Smooth muscle cell (in vitro differentiated cells): Measurements from ENCODE around the gene ENDOU. TPM values are rescaled to one million over a fixed set of nuclear protein-coding genes. Genes with fewer than 3 reads are reported as not detected.

Experiments used
- DNase-seq: peaks from one replicate; lab custom pipeline; 2025; ENCODE audit not compliant: unreplicated experiment; lab: John Stamatoyannopoulos, UW
- H2AFZ ChIP-seq: fragments of 200-600 bp; sonication (generic); 2 replicates; pipeline ENCODE4 v1.6.0; 2016; ENCODE audit warnings: antibody characterized with exemption, low read depth, mild to moderate bottlenecking
- H3F3A ChIP-seq: fragments of 200-600 bp; sonication (generic); 2 replicates; pipeline ENCODE4 v1.6.0; 2017; ENCODE audit warnings: antibody characterized with exemption, low read depth
- H3K27ac ChIP-seq: fragments of 200-600 bp; sonication (generic); 2 replicates; pipeline ENCODE4 v1.5.1; 2016; ENCODE audit warnings: low read depth, mild to moderate bottlenecking
- H3K27me3 ChIP-seq: fragments of 200-600 bp; sonication (generic); 2 replicates; pipeline ENCODE4 v1.6.1; 2016; ENCODE audit warnings: low read depth, mild to moderate bottlenecking
- H3K36me3 ChIP-seq: fragments of 200-600 bp; sonication (generic); 2 replicates; pipeline ENCODE4 v1.5.1; 2016; ENCODE audit warnings: low read depth
- H3K4me1 ChIP-seq: fragments of 200-600 bp; sonication (generic); 2 replicates; pipeline ENCODE4 v1.5.1; 2016; ENCODE audit warnings: low read depth
- H3K4me2 ChIP-seq: fragments of 200-600 bp; sonication (generic); 2 replicates; pipeline ENCODE4 v1.6.0; 2016; ENCODE audit warnings: mild to moderate bottlenecking
- H3K4me3 ChIP-seq: fragments of 200-600 bp; sonication (generic); 2 replicates; pipeline ENCODE4 v1.5.1; 2016; ENCODE audit warnings: mild to moderate bottlenecking
- H3K79me2 ChIP-seq: fragments of 200-600 bp; sonication (generic); 2 replicates; pipeline ENCODE4 v1.6.0; 2016; ENCODE audit warnings: low read depth, mild to moderate bottlenecking
- H3K9ac ChIP-seq: fragments of 200-600 bp; sonication (generic); 2 replicates; pipeline ENCODE4 v1.6.0; 2016; ENCODE audit warnings: low read depth
- H3K9me3 ChIP-seq: fragments of 200-600 bp; sonication (generic); replicated peaks from 2 replicates; pipeline ENCODE4 v1.5.1; 2016; ENCODE audit warnings: low read depth
- H4K20me1 ChIP-seq: fragments of 200-600 bp; sonication (generic); 2 replicates; pipeline ENCODE4 v1.6.0; 2016; ENCODE audit warnings: low read depth
- CTCF ChIP-seq: fragments of 200-600 bp; sonication (generic); IDR thresholded peaks from 2 replicates; pipeline ENCODE4 v1.5.1; 2017; ENCODE audit warnings: borderline replicate concordance, mild to moderate bottlenecking, antibody characterized with exemption; ENCODE audit not compliant: insufficient read depth, poor library complexity, severe bottlenecking
- WGBS: methylation state at CpG from one replicate; pipeline ENCODE4 v1.1.7; 2016; ENCODE audit warnings: low lambda C conversion rate; 5-methylcytosine and 5-hydroxymethylcytosine counted together
- polyA plus RNA-seq: library from polyadenylated mRNA; unstranded; fragments of >200 nt; fragmentation: Nextera tagmentation; extraction: Ambion mirVana; gene quantifications from 2 replicates; pipeline ENCODE4 v1.2.1, GENCODE V29; 2016
- total RNA-seq: library from RNA; depleted of rRNA; stranded (reverse); fragments of >200 nt; gene quantifications from 2 replicates; pipeline ENCODE4 v1.2.3, GENCODE V29; 2014

ENDOU gene
- total and polyA plus RNA-seq, 2 experiments from 2014 or later: 0.47 to 5.1 TPM

- no peak overlapping the region for H3K4me2 ChIP-seq
- H2AFZ ChIP-seq: no peak overlapping the region
- no peaks in the 10 kb centered on the region for H3K27me3 ChIP-seq
- H3F3A ChIP-seq: no peaks in the 10 kb centered on the region
- no peaks in the 10 kb centered on the region for H3K36me3 ChIP-seq
- H3K27ac ChIP-seq: no peak overlapping the region
- no peaks in the 10 kb centered on the region for H4K20me1 ChIP-seq
- H3K4me3 ChIP-seq: no peak overlapping the region
- peaks cover 23% of the 10 kb centered on the region for H3K4me1 ChIP-seq
- TF ChIP-seq CTCF: no peak
- no peak for DNase-seq
- 89% methylated on average over 11 of the region's 17 CpGs for WGBS
- H3K9ac ChIP-seq: no peak overlapping the region
- no peaks in the 10 kb centered on the region for H3K9me3 ChIP-seq
- no peaks in the 10 kb centered on the region for H3K79me2 ChIP-seq
Observed at GRCh38 chr12:47737936-47738594, 12.8 kb upstream of the ENDOU start.

GRCh38 chr12:47736877-47737676 is 11.8 kb upstream of the ENDOU start:
- Histone ChIP-seq H3K9me3 (no peaks in the 10 kb centered on the region), H3K79me2 (no peaks in the 10 kb centered on the region), H2AFZ (no peak overlapping the region), H3K4me3 (no peak overlapping the region), H3K36me3 (no peaks in the 10 kb centered on the region), H3F3A (no peaks in the 10 kb centered on the region), H4K20me1 (no peaks in the 10 kb centered on the region), H3K27me3 (no peaks in the 10 kb centered on the region), H3K9ac (no peak overlapping the region), H3K4me2 (no peak overlapping the region), H3K27ac (no peak overlapping the region), H3K4me1 (peaks cover 23% of the 10 kb centered on the region)
- TF ChIP-seq CTCF: no peak
- DNase-seq: no peak
- WGBS: 72% methylated on average over 19 of the region's 19 CpGs

- Histone ChIP-seq H3K27ac (no peak overlapping the region), H2AFZ (no peak overlapping the region), H3K79me2 (no peaks in the 10 kb centered on the region), H3F3A (no peaks in the 10 kb centered on the region), H3K27me3 (no peaks in the 10 kb centered on the region), H3K36me3 (no peaks in the 10 kb centered on the region), H4K20me1 (no peaks in the 10 kb centered on the region), H3K4me1 (peaks cover 16% of the 10 kb centered on the region), H3K4me2 (no peak overlapping the region), H3K9me3 (no peaks in the 10 kb centered on the region), H3K9ac (no peak overlapping the region), H3K4me3 (no peak overlapping the region)
- DNase-seq: no peak
- 81% methylated on average over 4 of the region's 4 CpGs for WGBS
- no peak for TF ChIP-seq CTCF
Observed at GRCh38 chr12:47736216-47736615, 10.9 kb upstream of the ENDOU start.
